Small intestine (tissue), 7 donors: ENCODE results near the gene GDF7. TPM values are rescaled to one million over a fixed set of nuclear protein-coding genes. Genes with fewer than 3 reads are reported as not detected.

Source experiments
- DNase-seq, 2 donors: peaks; one replicate each; pipeline versions ENCODE4 v3.0.0 to v3.0.0-alpha.2; 2013
- FAIRE-seq: peaks from 2 replicates; lab custom pipeline; 2012; peaks lifted over from hg19 to GRCh38; lab: Jason Lieb, UNC
- H3K27ac ChIP-seq, 3 donors: one replicate each; pipeline ENCODE4 v1.5.1; 2013; ENCODE audit warnings: low read length in 2 of 3, mild to moderate bottlenecking in 2 of 3, control low read depth in 1 of 3, inconsistent platforms in 1 of 3, low read depth in 1 of 3, moderate library complexity in 1 of 3
- H3K27me3 ChIP-seq, 3 donors: one replicate each; pipeline ENCODE4 v1.6.1; 2013; ENCODE audit warnings: low read length in 3 of 3, inconsistent platforms in 1 of 3; ENCODE audit not compliant: control insufficient read depth in 3 of 3, insufficient read depth in 3 of 3
- H3K36me3 ChIP-seq, 3 donors: one replicate each; pipeline ENCODE4 v1.6.1; 2013; ENCODE audit warnings: low read length in 3 of 3, inconsistent platforms in 1 of 3, low read depth in 1 of 3, mild to moderate bottlenecking in 1 of 3, moderate library complexity in 1 of 3; ENCODE audit not compliant: control insufficient read depth in 3 of 3, insufficient read depth in 2 of 3
- H3K4me1 ChIP-seq, 3 donors: one replicate each; pipeline ENCODE4 v1.6.1; 2013; ENCODE audit warnings: low read length in 2 of 3, inconsistent platforms in 1 of 3, low read depth in 1 of 3, mild to moderate bottlenecking in 1 of 3, moderate library complexity in 1 of 3; ENCODE audit not compliant: control insufficient read depth in 3 of 3, insufficient read depth in 2 of 3
- H3K4me3 ChIP-seq, 3 donors: one replicate each; pipeline ENCODE4 v1.5.1; 2013; ENCODE audit warnings: low read length in 3 of 3, control low read depth in 1 of 3, inconsistent platforms in 1 of 3, low read depth in 1 of 3, mild to moderate bottlenecking in 1 of 3, moderate library complexity in 1 of 3
- H3K9me3 ChIP-seq, 2 donors: one replicate each; pipeline ENCODE4 v1.6.1; 2013; ENCODE audit warnings: low read depth in 1 of 2, low read length in 1 of 2; ENCODE audit not compliant: control insufficient read depth in 2 of 2, insufficient read depth in 1 of 2
- WGBS, 3 donors: extraction: QIAGEN DNeasy Blood & Tissue Kit; methylation state at CpG; one replicate each; pipeline ENCODE4 v1.1.7; 2013; 5-methylcytosine and 5-hydroxymethylcytosine counted together
- polyA plus RNA-seq, 4 donors: library from polyadenylated mRNA; stranded (reverse) in 3 of 4; unstranded in 1 of 4; fragments of 200-250 nt in 3 of 4; fragments of 120-200 nt in 1 of 4; gene quantifications; one replicate each; pipeline versions ENCODE4 v1.2.1 to v1.2.3, GENCODE V29; 2013
- donor health status: healthy with polysubstance abuse.
- donor health status: control.
- donor health status: control.
- donor health status: Bipolar disorder and iron deficiency.
- donor health status: healthy.

GDF7 gene
- polyA plus RNA-seq, 4 donors, result 0.16 TPM; not detected in 2

GRCh38 chr2:20643826-20644225 is 23.1 kb upstream of the GDF7 start:
- WGBS, 3 donors, result 48 to 77% (median 49%) methylated on average over 3 of the region's 3 CpGs
- no peak for DNase-seq
- Histone ChIP-seq H3K27me3 (no peaks in the 10 kb centered on the region), H3K4me3 (no peak overlapping the region), H3K36me3 (peaks cover 0 to 84% (median 9%) of the 10 kb centered on the region in 3 donors), H3K4me1 (peaks cover 0 to 12% (median 5%) of the 10 kb centered on the region in 3 donors), H3K27ac (no peak overlapping the region), H3K9me3 (no peaks in the 10 kb centered on the region)
- no peak for FAIRE-seq

- no peak for DNase-seq
- no peaks in the 10 kb centered on the region for H3K9me3 ChIP-seq
- 90 to 93% (median 91%) methylated on average over 14 of the region's 14 CpGs for WGBS, 3 donors
- no peaks in the 10 kb centered on the region for H3K27me3 ChIP-seq
- H3K27ac ChIP-seq, result no peak overlapping the region
- peaks cover 0 to 73% (median 4%) of the 10 kb centered on the region in 3 donors for H3K36me3 ChIP-seq
- H3K4me1 ChIP-seq, result peaks cover 0 to 23% (median 9%) of the 10 kb centered on the region in 3 donors
- no peak for FAIRE-seq
- H3K4me3 ChIP-seq, result no peak overlapping the region
Measured at GRCh38 chr2:20645301-20645701, 21.6 kb upstream of the GDF7 start.

DNA sequence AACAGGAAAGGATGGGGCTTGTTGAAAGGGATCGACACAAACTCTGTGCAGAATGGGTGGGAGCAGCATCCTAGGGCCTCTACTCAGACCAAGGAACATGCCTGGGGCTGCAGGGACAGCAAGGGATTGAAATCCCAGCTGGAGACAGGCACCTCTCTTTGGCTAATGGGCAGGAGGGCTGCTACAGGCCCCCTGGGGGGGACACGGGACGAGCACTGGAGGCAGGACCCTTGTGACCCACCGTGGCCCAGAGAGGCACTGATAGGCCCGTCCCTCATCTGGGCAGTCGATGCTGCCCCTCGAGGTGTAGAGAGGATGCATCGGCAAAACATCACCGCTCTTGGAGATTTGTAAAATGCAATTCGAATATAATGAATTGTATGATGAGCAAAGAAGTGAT is 21.2 kb upstream of the GDF7 start:
- H3K4me1 ChIP-seq, result peaks cover 0 to 26% (median 9%) of the 10 kb centered on the region in 3 donors
- peaks cover 0 to 69% (median 2%) of the 10 kb centered on the region in 3 donors for H3K36me3 ChIP-seq
- DNase-seq (no peak), FAIRE-seq (no peak)
- H3K4me3 ChIP-seq, result no peak overlapping the region
- H3K27me3 ChIP-seq, result no peaks in the 10 kb centered on the region
- WGBS, 3 donors, result 90 to 94% (median 93%) methylated on average over 10 of the region's 10 CpGs
- H3K9me3 ChIP-seq, result no peaks in the 10 kb centered on the region
- H3K27ac ChIP-seq, result no peak overlapping the region

DNA sequence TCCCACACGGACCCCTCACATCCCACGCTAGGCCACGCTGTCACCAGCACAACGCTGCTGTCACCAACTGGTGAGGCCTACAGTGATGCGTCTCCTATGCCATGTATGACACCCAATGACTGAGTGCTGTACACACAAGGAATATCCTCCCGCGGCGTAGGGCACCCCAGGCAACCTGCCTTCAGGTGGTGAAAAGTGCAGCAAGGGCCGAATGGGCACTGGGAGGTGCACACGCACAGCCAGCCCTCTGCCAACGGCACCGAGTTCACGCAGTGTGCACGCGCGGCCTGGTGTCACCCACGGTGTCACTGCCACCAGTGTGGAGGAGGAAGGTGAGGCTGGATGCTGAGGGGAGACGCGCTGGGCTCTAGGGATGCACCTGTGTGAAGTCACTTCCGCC is 20.5 kb upstream of the GDF7 start:
- 95 to 97% (median 96%) methylated on average over 20 of the region's 20 CpGs for WGBS, 3 donors
- peaks cover 0 to 26% (median 9%) of the 10 kb centered on the region in 3 donors for H3K4me1 ChIP-seq
- H3K4me3 ChIP-seq, result no peak overlapping the region
- H3K36me3 ChIP-seq, result peaks cover 0 to 62% (median 2%) of the 10 kb centered on the region in 3 donors
- H3K27ac ChIP-seq, result no peak overlapping the region
- no peaks in the 10 kb centered on the region for H3K9me3 ChIP-seq
- DNase-seq (no peak), FAIRE-seq (no peak)
- H3K27me3 ChIP-seq, result no peaks in the 10 kb centered on the region

- H3K4me1 ChIP-seq, result peaks cover 0 to 29% (median 9%) of the 10 kb centered on the region in 3 donors
- no peak overlapping the region for H3K27ac ChIP-seq
- no peak overlapping the region for H3K4me3 ChIP-seq
- FAIRE-seq, result no peak
- H3K9me3 ChIP-seq, result no peaks in the 10 kb centered on the region
- H3K27me3 ChIP-seq, result no peaks in the 10 kb centered on the region
- WGBS, 3 donors, result 90 to 98% (median 95%) methylated on average over 3 of the region's 3 CpGs
- H3K36me3 ChIP-seq, result peaks cover 0 to 54% (median 2%) of the 10 kb centered on the region in 3 donors
- DNase-seq, result no peak
Measured at GRCh38 chr2:20647211-20647610, 19.7 kb upstream of the GDF7 start.

- Histone ChIP-seq H3K4me1 (peaks cover 0 to 29% (median 9%) of the 10 kb centered on the region in 3 donors), H3K27ac (no peak overlapping the region), H3K27me3 (no peaks in the 10 kb centered on the region), H3K4me3 (no peak overlapping the region), H3K36me3 (peaks cover 0 to 49% (median 2%) of the 10 kb centered on the region in 3 donors), H3K9me3 (no peaks in the 10 kb centered on the region)
- 85 to 93% (median 90%) methylated on average over 8 of the region's 8 CpGs for WGBS, 3 donors
- FAIRE-seq (no peak), DNase-seq (no peak)
Measured at GRCh38 chr2:20647738-20648137, 19.2 kb upstream of the GDF7 start.

DNA sequence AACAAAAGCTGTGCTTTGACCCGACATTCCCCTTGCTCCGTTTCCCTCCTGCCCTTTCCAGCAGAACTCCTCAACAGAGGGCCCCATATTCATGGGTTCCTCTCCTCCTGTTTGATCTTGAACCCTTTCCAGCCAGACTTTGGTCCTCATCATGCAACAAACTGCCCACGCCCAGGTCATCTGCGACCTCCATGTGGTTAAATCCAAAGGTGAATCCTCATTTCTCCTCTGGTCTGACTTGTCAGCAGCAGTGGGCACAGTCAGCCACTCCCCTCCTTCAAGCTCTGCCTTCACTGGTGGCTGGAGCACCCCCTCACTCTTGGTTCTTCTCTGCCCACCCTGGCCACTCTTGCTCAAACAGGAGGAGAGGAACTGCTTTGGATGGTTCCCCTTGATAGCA is 18.7 kb upstream of the GDF7 start:
- 48 to 77% (median 56%) methylated on average over 4 of the region's 4 CpGs for WGBS, 3 donors
- FAIRE-seq, result no peak
- H3K27me3 ChIP-seq, result no peaks in the 10 kb centered on the region

DNA sequence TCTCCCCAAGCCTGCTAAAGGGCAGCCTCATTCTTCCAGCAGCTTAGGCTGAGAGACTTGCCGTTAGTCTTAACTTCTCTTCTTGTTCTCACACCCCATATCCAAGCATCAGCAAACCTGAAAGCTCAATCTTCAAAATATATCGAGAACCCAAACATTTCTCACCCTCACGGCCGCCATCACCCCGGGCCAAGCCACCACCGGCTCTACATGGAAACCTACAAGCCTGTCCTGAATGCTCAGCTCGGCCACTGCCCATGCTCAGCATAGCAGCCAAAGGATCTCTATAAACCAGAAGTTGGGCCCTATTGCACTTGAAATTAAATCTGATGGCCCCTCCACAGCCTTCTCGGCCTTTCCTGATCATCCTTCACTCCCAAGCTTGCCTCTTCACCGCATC is 18.1 kb upstream of the GDF7 start:
- Histone ChIP-seq H3K4me1 (peaks cover 0 to 29% (median 9%) of the 10 kb centered on the region in 3 donors), H3K27me3 (no peaks in the 10 kb centered on the region), H3K9me3 (no peaks in the 10 kb centered on the region), H3K4me3 (no peak overlapping the region), H3K27ac (no peak overlapping the region), H3K36me3 (peaks cover 0 to 39% (median 2%) of the 10 kb centered on the region in 3 donors)
- DNase-seq (no peak), FAIRE-seq (no peak)
- WGBS, 3 donors, result 96 to 98% (median 98%) methylated on average over 9 of the region's 9 CpGs

More for the DNA sequence above, 18.7 kb upstream of the GDF7 start:
- H3K4me3 ChIP-seq, result no peak overlapping the region
- DNase-seq, result peak in 1 of 2 donors; percentile 51
- H3K36me3 ChIP-seq, result peaks cover 0 to 44% (median 2%) of the 10 kb centered on the region in 3 donors
- H3K27ac ChIP-seq, result no peak overlapping the region
- peaks cover 0 to 29% (median 9%) of the 10 kb centered on the region in 3 donors for H3K4me1 ChIP-seq
- H3K9me3 ChIP-seq, result no peaks in the 10 kb centered on the region

DNA sequence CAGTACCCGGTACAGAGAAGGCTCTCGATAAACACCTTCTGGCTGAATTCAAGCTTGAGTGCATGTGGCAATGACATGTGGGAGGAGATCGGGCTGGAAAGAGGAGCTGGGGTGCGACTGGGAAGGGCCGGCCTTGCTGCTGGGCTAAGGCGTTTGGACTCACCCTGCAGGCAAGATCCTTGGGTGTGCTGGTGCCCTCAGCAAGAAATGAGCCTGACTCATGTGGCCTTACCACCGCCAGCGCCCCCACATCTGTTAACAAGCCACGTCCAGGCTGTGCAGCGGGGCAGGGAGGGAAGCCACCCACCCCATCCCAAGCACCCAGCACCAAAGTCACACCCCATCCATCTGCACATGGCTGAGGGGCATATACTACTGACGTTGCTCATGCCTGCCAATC is 17.4 kb upstream of the GDF7 start:
- Histone ChIP-seq H3K4me3 (peak overlapping the region in 1 of 3 donors; percentile 84), H3K27ac (no peak overlapping the region), H3K4me1 (peaks cover 0 to 29% (median 9%) of the 10 kb centered on the region in 3 donors), H3K36me3 (peaks cover 0 to 31% (median 2%) of the 10 kb centered on the region in 3 donors), H3K9me3 (no peaks in the 10 kb centered on the region), H3K27me3 (no peaks in the 10 kb centered on the region)
- WGBS, 3 donors, result 88 to 89% (median 89%) methylated on average over 11 of the region's 11 CpGs
- DNase-seq (no peak), FAIRE-seq (no peak)
